NB4 (cell line): Measurements from ENCODE around the gene SLU7.

Experiments used
- DNase-seq: peaks from one replicate; pipeline ENCODE4 v3.0.0; 2010; ENCODE audit warnings: low read depth
- H3K4me3 ChIP-seq: one replicate; pipeline ENCODE4 v1.5.1; 2011; ENCODE audit warnings: mild to moderate bottlenecking, low read depth, low read length, moderate library complexity
- MYC ChIP-seq: IDR thresholded peaks from 2 replicates; pipeline ENCODE4 v1.6.1; 2011; ENCODE audit warnings: low read depth, low read length
- POLR2A ChIP-seq: IDR thresholded peaks from 2 replicates; pipeline ENCODE4 v1.6.1; 2011; ENCODE audit warnings: mild to moderate bottlenecking; ENCODE audit not compliant: insufficient read length; ENCODE audit errors: extremely low read depth
- TF ChIP-seq, protein P1 (sequence below): IDR thresholded peaks from 2 replicates; pipeline ENCODE4 v1.6.1; 2011; ENCODE audit warnings: low read depth, low read length

The SLU7 gene

DNA sequence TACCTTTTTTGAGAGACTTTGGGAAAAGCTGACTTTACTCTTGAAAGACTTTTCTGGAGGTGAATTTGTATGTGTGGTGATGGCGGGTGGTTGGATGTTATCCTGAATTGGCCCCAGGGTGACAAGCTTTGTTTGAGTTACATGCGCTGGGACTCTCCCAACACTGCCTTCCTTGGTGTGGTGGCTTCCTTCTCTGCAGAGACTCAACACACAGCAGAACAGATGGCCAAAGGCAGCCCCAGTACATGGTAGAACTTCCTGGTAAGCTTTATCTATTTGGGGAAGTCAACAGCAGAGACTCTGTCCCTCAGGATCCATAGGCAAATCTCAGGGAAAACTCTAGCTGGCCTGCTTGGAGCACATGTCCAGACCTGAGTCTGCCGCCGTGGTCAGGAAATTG lies 66.6 kb downstream of the SLU7 start:
- TF ChIP-seq, protein P1, sequence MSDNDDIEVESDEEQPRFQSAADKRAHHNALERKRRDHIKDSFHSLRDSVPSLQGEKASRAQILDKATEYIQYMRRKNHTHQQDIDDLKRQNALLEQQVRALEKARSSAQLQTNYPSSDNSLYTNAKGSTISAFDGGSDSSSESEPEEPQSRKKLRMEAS, result no peak
- no peak for TF ChIP-seq MYC
- no peak for TF ChIP-seq POLR2A
- H3K4me3 ChIP-seq, result no peak overlapping the region
- DNase-seq, result no peak
